CD4-positive, alpha-beta T cell treated with Interleukin-6 at 100 ng/mL for 8 hours (primary cell): ENCODE results near the gene POR.

ENCODE experiments used
- DNase-seq: peaks from one replicate; pipeline ENCODE4 v3.0.0-alpha.2; 2020; ENCODE audit warnings: mixed read lengths, low spot score

Gene POR

GRCh38 chr7:75916685-75917634, 2.0 kb downstream of the POR start:
- DNase-seq: no peak

- DNase-seq: no peak
Observed at GRCh38 chr7:75920431-75921161, 5.6 kb downstream of the POR start.

GRCh38 chr7:75921479-75921878, 6.5 kb downstream of the POR start:
- no peak for DNase-seq

- DNase-seq: no peak
Observed at GRCh38 chr7:75922966-75923603, 8.1 kb downstream of the POR start.

- no peak for DNase-seq
Observed at GRCh38 chr7:75924256-75924655, 9.3 kb downstream of the POR start.

GRCh38 chr7:75924889-75925288, 9.9 kb downstream of the POR start:
- no peak for DNase-seq

GRCh38 chr7:75925717-75926435, 10.9 kb downstream of the POR start:
- DNase-seq: no peak

GRCh38 chr7:75928568-75928914, 13.6 kb downstream of the POR start:
- DNase-seq: peak; percentile 17

GRCh38 chr7:75931680-75932079, 16.7 kb downstream of the POR start:
- DNase-seq: no peak

GRCh38 chr7:75937958-75938786, 23.2 kb downstream of the POR start:
- no peak for DNase-seq

GRCh38 chr7:75938921-75939320, 24.0 kb downstream of the POR start:
- DNase-seq: no peak

- DNase-seq: no peak
Observed at GRCh38 chr7:75943864-75944263, 28.9 kb downstream of the POR start.

- no peak for DNase-seq
Observed at GRCh38 chr7:75944507-75944906, 29.6 kb downstream of the POR start.

GRCh38 chr7:75945297-75946168, 30.6 kb downstream of the POR start:
- DNase-seq: no peak

GRCh38 chr7:75946207-75946855, 31.4 kb downstream of the POR start:
- DNase-seq: no peak

GRCh38 chr7:75948179-75948578, 33.2 kb downstream of the POR start:
- DNase-seq: no peak

GRCh38 chr7:75950111-75950681, 35.2 kb downstream of the POR start:
- DNase-seq: no peak

GRCh38 chr7:75951506-75951905, 36.6 kb downstream of the POR start:
- no peak for DNase-seq

- no peak for DNase-seq
Observed at GRCh38 chr7:75953431-75953830, 38.5 kb downstream of the POR start.
